Stimulated activated CD8-positive, alpha-beta memory T cell treated with anti-CD3 and anti-CD28 coated beads, Interleukin-4, amount 100 ng/mL, for 48 hours (primary cell): ENCODE data around the gene MAP4K2.

ENCODE experiments used
- DNase-seq: peaks from one replicate; pipeline ENCODE4 v3.0.0-alpha.2; 2020

MAP4K2 gene

GRCh38 chr11:64790205-64791095 is 12.6 kb downstream of the MAP4K2 start:
- DNase-seq, result no peak

- no peak for DNase-seq
These were observed 13.4 kb downstream of the MAP4K2 start for GRCh38 chr11:64789331-64790204.

GRCh38 chr11:64788321-64789215 is 14.4 kb downstream of the MAP4K2 start:
- no peak for DNase-seq

- peak; percentile 77 for DNase-seq
These were observed 15.3 kb downstream of the MAP4K2 start for GRCh38 chr11:64787526-64788320.

GRCh38 chr11:64786308-64786707 is 16.7 kb downstream of the MAP4K2 start:
- no peak for DNase-seq

GRCh38 chr11:64784813-64785581 is 18.0 kb downstream of the MAP4K2 start:
- DNase-seq, result no peak

- peak; percentile 98 for DNase-seq
These were observed 24.3 kb downstream of the MAP4K2 start, which contains the start of gene SF1 for GRCh38 chr11:64778473-64779298. TSS of gene SF1 (minus strand) at chr11:64778542. CDS start at chr11:64778392, 150 bp downstream.

- no peak for DNase-seq
These were observed 24.9 kb downstream of the MAP4K2 start for GRCh38 chr11:64778223-64778472.

- DNase-seq, result peak; percentile 86
These were observed 25.4 kb downstream of the MAP4K2 start for GRCh38 chr11:64777449-64778222.

- DNase-seq, result no peak
These were observed 26.1 kb downstream of the MAP4K2 start for GRCh38 chr11:64776875-64777274.

- no peak for DNase-seq
These were observed 26.6 kb downstream of the MAP4K2 start for GRCh38 chr11:64776425-64776824.

GRCh38 chr11:64774144-64774543 is 28.9 kb downstream of the MAP4K2 start:
- DNase-seq, result no peak

- DNase-seq, result no peak
These were observed 30.6 kb downstream of the MAP4K2 start for GRCh38 chr11:64772303-64773018.

GRCh38 chr11:64771861-64772260 is 31.2 kb downstream of the MAP4K2 start:
- DNase-seq, result no peak

- no peak for DNase-seq
These were observed 32.9 kb downstream of the MAP4K2 start for GRCh38 chr11:64770120-64770519.

GRCh38 chr11:64769283-64769682 is 33.7 kb downstream of the MAP4K2 start:
- DNase-seq, result no peak

GRCh38 chr11:64768300-64768694 is 34.7 kb downstream of the MAP4K2 start:
- no peak for DNase-seq
